ENCODE measurements around the gene RAB22A.

RAB22A gene, protein sequence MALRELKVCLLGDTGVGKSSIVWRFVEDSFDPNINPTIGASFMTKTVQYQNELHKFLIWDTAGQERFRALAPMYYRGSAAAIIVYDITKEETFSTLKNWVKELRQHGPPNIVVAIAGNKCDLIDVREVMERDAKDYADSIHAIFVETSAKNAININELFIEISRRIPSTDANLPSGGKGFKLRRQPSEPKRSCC

DNA sequence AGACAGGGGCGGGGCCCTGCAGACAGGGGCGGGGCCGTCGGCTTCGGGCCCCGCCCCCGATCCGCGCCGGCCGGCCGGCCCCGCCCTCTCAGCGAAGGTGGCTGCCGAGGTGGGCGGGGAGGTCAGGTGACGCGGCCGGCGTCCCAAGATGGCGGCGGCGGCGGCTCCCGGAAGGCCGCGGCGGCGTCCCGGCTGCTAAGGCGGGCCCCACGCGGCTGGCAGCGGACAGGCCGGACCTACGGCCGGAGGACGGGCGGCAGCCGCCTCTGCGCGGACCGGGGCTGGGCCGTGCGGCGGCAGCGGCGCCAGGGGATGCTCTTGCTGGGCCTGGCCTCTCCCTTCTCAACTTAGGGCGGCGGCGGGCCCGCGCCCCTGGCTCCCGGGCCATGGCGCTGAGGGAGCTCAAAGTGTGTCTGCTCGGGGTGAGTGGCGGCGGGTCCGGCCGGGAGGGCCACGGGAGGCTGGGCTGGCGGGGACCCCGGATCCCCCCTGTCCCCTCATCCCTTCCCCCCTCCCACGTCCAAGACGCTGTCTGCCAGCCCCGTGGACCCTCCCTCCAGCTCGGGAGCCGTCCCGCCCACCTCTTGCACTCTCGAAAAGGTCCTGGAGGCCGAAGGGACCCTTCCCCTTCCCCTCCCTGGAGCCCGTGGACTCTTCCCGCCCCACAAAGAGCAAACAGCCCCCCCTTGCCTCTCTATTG, at the start of gene RAB22A:
Gene RAB22A (plus strand): TSS at position 125 of the 700 bp plus-strand sequence. CDS start 262 bp downstream, at position 387.
- DNase-seq (ENCODE audit: insufficient read length, low spot score) (peak; percentile 99), FAIRE-seq (peak; percentile 95)

DNA sequence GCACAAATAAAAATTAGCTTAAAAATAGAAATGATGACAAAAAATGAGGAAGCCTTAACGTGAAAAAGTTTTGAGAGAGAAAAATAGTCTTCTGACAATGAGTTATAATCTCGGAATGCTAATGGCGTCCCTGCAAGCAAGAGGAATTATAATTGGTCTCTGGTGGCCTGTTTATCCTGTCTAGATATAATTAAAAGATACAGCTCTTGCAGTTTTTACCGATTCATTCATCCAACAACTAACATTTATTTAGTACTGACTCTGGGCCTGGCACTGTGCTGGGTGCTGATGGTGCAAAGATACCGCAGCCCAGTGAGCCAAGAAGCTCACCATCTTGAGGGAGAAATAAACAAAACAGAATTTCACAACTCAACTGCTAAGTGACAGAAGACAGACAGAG, 49.5 kb upstream of the RAB22A start:
- DNase-seq (ENCODE audit: insufficient read length, low spot score): no peak
- no peak for FAIRE-seq

DNA sequence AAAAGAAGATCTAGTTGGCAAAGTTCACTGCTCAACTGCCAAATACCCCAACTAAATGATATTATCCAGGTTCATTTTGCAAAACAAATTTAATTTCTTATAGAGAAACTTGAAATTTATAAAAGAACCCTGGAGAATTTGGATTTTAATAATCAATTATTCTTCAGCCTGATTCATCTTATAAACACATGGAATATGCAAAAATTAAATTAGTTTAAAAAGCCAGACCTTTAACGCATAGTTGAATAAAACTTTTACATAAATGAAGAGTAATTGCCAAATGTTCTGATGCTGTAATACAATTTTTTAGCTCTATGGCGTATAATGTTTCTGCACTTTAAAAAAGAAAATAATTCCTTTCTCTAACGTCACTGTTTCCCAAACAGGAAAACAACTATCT, 47.9 kb upstream of the RAB22A start:
- DNase-seq (ENCODE audit: insufficient read length, low spot score) (no peak), FAIRE-seq (no peak)

DNA sequence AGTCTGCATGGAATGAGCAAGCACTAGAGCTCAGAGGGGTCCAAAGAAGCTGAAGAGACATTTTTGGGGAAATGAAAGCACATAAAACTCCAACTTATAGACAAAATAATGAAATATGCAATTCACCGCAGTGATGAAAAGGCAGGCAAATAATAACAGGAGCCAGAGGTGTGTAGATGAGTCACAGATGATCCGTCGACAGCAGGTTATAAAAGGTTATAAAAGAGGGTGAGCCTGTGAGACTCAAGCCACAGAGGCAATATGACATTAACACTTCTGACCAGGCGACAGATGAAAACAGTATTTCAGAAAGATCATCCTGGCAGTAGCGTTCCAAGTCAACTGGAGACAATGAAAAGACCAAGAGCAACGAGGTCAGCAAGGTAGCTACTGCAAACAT, 45.2 kb upstream of the RAB22A start:
- DNase-seq (ENCODE audit: insufficient read length, low spot score) (no peak), FAIRE-seq (no peak)

DNA sequence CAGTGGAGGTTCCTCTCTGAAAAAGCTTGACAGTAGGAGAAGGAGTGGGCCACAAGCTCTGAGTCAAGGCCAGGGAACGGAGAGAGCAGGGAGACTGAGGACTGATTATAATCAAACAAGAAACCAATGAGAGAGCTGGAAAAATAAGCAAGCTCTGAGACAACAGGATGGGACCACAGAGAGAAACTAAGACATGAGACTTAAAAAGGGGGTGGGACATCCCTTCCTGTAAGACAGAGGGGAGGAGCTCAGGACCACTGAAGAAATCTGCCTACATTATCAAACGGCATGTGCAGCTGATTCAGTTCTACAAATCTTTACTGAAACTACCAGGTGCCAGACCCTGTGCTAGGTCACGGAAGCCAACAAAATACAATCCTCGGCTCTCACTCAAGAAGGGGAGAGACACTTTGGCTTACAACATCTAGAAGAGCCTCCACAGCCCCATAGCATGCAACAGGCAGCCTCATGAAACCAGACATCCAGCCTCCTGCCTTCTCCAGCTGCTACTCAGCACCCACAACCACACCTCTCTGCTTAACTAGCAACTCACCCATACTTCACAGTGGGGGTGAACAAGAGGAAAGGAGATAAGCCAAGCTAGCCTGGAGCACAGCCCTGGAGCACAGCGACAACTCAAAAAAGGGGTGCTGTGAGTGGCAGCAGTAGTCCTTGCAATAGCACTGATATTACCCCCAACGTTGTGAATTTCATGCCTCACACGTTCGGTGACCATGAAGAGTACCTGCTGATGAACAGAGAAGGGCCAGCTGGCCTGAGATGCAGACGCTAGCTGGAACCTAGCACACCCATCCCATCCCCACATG, 41.9 kb upstream of the RAB22A start:
- FAIRE-seq (peak; percentile 94), DNase-seq (ENCODE audit: insufficient read length, low spot score) (no peak)

DNA sequence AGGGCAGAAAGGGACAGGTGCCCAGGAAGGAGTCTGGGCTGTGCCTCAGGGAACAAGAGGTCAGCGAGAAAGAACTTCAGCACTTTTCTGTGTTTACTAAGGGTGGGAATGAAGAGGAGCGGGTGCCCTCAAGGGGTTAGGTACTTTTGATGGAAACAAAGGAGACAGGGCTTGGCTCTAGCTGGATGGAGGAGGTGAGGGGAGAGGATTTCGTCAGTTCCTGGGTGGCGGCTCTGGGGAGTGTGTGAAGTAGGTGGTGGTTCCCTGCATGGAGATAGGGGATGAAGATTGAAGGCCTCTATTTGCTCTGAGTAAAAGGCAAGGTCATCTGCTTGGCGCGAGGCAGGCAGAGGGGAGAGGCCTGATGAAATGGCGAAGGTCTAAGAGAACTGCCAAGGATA, 41.1 kb upstream of the RAB22A start:
- DNase-seq (ENCODE audit: insufficient read length, low spot score) (no peak), FAIRE-seq (no peak)

DNA sequence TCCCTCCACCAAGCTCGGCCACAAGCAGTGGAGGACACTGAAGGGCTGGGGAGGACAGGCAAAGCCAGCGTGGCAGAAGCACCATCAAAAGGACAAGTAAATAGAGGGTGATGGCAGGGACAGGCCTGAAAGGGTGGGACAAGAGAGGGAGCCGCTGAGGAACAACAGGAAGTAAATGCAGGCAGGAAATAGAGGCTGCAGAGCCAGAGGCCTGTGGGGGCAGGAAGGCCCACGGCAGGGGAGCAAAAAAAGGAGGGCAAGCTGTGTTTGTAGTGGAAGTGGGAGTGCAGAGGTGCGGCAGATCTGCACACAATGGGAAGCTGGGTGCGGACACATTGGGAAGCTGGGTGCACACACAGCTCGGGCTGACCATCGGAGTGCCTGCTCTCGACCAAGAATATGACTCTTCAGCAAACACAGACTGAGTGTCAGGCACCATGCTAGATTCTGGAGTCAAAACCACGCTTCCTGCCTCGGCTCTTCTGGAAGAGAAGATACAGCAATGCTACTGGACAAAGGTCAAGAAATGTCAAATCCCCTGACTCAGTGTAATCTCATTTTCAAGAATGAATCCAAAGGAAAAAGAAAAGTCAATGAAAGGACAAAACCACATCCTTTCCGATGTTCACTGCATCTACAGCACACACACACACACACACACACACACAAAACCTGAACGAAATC, 40.4 kb upstream of the RAB22A start:
- DNase-seq (ENCODE audit: insufficient read length, low spot score) (no peak), FAIRE-seq (peak; percentile 81)

DNA sequence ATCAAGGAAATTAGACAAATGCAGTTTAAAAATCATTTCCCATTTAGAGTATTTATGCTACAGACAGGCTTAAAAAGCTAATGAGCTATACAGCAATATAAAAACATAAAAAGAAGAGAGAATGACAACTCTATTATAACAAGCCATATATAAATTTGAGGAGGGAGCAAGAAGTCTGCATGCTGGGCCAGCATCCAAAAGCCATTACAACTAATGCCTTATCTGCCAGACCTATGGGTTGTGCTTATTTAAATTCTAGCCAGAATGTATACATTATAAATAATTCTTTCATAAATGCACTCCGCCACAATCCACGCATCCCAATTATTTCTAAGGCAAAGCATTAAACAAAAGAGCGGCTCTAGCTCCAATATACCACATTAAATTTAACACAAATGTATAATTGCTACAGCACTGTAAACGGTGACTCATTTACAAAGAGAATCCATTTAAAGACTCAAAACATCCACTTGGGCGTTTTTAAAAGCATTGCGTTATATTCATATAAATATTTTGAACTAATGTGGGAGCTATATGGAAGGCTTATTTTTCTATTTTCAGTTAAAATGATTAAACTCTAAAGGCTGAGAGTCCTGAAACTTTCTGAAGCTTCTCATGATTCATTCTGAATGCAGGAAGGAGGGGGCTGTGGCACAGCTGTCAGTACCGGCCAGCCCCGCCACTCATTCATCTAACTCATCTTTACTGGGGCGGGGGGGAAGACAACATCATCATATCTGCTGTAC, 37.7 kb upstream of the RAB22A start:
- DNase-seq (ENCODE audit: insufficient read length, low spot score) (no peak), FAIRE-seq (peak; percentile 69)

DNA sequence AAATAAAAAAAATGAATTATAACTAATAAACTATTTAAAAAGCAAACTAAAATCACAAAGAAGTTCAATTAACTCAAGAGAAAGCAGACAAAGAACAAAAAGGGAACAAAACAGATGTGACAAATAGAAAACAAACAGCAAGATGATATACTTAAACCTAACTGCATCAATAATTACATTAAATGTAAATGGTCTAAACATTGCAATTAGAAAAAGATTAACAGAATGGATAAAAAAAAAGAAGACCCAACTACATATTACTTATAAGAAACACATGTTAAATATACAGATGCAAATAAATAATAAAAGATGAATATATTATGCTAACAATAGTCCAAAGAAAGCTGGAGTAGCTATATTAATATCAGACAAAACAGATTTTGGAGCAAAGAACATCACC, 35.1 kb upstream of the RAB22A start:
- FAIRE-seq: peak; percentile 58
- DNase-seq (ENCODE audit: insufficient read length, low spot score): no peak

DNA sequence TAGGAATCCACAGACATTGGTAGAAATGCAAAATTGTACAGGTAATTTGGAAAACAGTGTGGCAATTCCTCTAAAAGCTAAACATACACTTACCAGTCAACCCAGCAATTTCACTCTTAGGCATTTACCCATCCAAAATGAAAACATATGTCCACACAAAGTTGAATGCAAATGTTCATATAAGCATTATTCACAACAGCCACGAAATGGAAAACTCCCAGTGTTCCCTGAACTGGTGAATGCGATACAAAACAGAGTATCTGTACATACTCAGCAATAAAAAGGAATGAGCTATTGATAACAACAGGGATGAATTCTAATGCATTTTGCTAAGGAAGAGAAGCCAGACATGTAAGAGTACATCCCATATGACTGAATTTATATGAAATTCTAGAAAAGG, 32.4 kb upstream of the RAB22A start:
- peak; percentile 90 for FAIRE-seq

DNA sequence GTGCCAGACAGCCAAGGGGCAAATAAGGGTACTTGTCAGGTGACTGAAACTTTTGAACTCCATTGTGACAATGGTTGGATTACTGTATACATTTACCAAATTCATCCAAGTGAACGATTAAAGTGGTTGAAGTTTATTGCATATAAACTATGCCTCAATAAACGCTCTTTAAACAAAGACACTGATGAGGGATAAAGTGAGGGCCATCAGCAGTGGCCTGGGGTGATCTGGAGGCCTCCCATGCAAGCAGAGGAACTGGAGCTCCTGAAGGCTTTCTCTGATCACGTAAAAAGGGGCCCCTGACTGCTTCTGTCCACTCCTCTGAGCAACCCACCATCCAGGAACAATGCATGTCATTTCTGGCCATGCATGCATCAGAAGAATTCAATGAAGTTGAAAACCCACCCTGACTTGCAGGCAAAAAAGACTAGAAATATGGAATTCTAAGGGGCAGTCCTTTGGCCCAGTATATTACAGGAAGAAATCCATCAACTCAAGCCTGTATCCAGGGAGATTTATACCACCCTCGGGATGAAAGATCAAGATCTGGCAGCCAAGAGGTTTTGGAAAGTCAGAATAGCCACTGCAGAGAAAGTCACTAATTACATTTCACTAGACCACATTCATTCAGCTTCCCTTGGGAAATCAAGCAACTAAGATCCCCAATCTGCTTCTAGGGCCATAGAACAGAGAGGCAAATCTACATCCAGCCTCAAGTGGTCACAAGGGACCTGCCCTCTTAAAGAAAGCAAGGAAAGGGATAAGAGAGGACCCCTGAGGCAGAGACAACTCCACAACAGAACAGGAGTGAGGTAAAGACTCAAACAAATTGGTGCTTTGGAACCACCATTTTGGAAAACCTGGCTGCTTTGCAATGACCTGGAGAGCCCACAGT, 31.7 kb upstream of the RAB22A start:
- FAIRE-seq (no peak), DNase-seq (ENCODE audit: insufficient read length, low spot score) (no peak)

More for the DNA sequence above, 32.4 kb upstream of the RAB22A start:
- no peak for DNase-seq (ENCODE audit: insufficient read length, low spot score)

DNA sequence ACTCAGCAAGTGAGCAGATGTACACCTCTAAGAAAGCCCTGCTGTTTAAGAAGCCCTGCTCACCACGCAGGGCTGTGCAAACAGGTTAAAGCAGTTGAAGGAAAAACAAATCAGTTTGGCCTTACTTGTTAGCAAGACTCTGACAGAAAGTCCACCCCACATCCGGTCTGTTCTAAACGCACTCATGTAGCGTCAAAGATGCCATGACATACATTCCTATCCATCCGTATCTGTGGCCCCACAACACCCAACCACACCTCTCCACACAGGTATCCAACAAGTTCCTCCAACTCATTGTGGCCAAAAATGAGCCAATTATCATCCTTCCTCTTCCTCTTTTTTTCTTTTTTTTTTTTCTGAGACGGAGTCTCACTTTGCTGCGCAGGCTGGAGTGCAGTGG, 22.8 kb upstream of the RAB22A start:
- FAIRE-seq: peak; percentile 80
- no peak for DNase-seq (ENCODE audit: insufficient read length, low spot score)

DNA sequence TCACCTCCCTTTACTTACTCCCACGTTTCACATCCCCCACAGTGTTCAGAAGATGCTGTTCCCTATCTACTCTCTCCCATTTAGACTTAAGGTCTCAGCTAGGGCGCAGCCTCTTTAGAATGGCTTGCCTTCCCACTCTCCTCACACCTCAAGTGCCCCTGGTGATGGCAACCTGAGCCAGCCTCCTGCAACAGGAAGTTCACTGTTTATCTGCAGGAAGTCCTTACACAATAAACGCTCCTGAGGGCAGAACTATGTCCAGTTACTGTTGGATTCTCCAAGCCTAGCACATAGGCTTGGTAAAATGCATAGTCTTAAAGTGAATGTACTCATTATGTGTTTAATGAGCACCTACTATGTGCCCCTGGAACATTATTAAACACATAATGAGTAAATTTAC, 21.9 kb upstream of the RAB22A start:
- no peak for DNase-seq (ENCODE audit: insufficient read length, low spot score)
- FAIRE-seq: peak; percentile 94

DNA sequence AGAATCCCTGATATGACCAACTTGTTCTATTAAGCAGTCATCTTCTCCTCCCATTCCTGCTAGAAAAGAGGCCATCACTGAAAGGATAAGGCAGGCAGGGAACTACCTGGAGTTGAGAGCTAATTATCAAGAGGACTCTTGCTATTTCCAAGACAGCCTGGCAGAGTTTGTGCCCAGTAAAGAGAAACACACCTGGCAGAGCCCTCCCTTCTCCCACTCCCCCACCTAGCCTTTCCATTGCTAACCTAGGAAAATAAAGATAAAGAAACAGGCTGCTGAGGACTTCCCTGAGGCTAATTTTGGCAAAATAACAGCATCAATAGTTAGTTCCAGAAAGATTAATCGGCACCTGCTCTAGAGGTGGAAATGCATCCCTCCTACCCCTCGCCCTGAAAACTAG, 20.4 kb upstream of the RAB22A start:
- FAIRE-seq (no peak), DNase-seq (ENCODE audit: insufficient read length, low spot score) (no peak)

DNA sequence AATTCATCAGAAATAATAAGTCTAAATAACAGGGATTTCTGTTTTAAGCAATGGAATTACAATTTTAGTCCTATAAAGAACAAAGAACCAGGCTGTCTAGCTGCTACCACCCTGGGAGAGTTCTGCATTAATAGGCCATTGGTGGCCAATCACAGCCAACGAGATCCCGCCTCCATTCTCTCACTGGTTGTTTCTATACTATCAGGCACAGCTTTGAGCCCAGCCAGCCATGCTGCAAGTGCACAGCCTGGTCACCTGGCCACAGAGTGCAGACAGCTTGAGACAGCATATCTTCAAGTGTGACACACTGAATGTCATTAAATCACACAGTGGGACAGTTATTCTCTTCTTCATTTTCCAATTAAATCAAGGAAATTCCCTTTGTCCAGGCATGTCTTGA, 16.1 kb upstream of the RAB22A start:
- DNase-seq (ENCODE audit: insufficient read length, low spot score) (peak; percentile 71), FAIRE-seq (peak; percentile 98)

DNA sequence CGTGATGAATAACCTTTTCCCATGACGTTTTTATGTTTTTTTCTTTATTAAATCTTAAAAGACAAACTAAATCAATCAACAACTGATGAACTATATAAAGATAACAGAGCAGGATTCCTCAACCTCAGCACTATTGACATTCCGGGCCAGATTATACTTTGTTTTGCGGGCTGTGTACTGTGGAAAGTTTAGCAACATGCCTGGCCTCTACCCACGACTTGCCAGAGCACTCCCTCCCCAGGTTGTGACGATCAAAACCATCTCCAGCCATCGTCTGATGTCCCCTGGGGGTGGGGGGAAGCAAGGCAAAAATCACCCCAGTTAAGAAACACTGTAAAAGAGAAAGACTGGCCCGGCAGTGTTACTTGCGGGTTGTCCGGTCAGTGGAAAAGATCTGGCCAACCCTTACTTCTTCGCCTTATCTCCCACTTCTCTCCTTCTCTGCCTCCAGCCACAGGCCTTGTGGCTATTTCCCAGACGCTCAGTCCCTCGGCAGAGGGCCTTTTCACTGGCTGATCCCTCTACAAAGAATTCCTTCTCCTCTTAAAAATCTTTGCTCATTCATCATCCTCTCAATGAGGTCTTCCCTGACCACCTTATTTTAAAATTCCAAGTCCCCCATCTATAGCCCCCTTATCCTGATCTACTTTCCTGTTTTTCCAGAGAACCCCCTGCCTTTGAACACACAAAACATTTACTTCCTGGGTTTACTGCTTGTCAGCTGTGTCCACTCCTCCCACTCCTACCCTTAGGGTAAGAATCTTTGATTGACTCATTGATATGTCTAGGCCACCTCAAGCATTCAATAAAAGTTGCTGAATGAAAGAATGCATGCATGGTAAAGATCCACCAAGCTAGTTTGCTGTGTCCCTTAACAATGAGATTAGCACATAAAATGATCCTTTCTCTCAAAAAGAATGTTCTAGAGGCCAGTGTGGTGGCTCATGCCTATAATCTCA, 14.7 kb upstream of the RAB22A start:
- DNase-seq (ENCODE audit: insufficient read length, low spot score): peak; percentile 83
- peak; percentile 92 for FAIRE-seq

DNA sequence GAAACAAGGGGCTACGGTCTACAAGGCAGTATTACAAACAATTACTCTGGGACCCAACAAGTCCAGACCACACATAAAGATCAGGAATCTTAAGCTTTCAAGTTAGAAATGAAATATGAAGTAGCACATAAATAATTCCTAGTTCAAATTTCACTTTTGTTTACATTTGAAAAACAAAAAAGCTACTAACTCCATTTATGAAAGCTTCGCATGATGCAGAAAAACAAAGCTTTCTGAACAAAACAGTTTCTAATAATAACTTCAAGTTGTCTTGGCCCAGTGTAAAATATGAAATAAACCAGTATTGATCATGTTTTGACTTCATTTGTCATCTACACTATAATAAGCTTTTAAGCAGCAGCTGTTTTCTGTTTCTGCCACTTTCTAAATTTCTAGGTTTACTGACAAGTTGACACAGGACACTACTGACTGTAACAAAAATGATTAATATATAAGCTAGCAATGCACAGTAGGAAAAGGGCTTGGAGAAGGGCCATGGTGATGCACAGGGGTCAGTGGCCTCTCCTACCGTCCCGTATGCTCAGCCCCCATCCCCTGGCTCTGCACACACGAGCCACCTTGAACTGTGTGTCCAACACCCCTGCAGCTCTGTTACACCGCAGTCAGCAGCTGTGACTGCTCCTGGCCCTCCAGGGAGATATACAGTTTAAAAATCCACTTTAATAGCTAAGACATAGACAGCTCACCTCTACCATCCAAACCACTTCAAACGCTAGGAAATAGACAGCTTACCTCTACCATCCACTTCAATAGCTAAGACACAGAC, 13.3 kb upstream of the RAB22A start:
- FAIRE-seq: peak; percentile 73
- DNase-seq (ENCODE audit: insufficient read length, low spot score): no peak
